CD4-positive, alpha-beta T cell treated with Interleukin-15 for 1 hour (primary cell): ENCODE data around the gene APOL1.
A peak's percentile ranks its signal among the peaks of the same experiment; 100 is the strongest.
"Not testable (repeated sequence)": the region's sequence is repeated elsewhere in the genome, so short reads cannot be mapped to it uniquely, and the experiment has no call there.

Experiments
- DNase-seq: peaks from one replicate; pipeline ENCODE4 v3.0.0-alpha.2; 2020

The APOL1 gene

DNA sequence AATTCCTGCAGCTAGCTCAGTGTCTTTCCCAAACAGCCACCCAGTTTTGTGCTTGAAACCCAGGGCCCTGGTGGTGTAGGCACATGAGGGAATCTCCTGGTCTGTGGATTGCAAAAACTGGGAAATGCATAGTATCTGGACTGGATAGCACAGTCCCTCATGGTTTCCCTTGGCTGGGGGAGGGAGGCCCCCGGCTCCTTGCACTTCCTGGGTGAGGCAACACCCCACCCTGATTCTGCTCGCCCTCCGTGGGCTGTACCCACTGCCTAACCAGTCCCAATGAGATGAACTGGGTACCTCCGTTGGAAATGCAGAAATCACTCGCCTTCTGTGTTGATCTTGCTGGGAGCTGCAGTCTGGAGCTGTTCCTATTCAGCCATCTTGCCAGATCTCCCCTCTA is 19.0 kb downstream of the APOL1 start:
- DNase-seq, result not testable (repeated sequence)

DNA sequence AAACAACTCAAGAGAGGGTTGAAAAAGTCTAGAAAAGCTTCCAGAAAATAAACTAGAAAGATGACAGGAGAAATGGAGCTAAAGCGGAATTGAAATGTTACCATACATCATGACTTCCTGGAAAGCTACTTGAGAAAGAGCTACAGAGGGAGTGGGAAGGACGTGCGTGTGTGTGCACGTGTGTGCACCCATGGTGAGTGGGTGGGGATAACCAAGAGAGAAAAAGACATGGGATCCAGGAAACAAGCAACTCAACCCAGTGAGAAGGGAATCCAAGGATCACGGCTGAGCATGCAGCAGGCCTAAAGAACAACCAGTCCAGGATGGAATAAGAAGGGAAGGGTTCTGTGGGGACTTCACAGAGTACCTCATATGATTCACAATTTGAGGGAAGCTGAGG is 21.6 kb downstream of the APOL1 start:
- DNase-seq, result no peak

DNA sequence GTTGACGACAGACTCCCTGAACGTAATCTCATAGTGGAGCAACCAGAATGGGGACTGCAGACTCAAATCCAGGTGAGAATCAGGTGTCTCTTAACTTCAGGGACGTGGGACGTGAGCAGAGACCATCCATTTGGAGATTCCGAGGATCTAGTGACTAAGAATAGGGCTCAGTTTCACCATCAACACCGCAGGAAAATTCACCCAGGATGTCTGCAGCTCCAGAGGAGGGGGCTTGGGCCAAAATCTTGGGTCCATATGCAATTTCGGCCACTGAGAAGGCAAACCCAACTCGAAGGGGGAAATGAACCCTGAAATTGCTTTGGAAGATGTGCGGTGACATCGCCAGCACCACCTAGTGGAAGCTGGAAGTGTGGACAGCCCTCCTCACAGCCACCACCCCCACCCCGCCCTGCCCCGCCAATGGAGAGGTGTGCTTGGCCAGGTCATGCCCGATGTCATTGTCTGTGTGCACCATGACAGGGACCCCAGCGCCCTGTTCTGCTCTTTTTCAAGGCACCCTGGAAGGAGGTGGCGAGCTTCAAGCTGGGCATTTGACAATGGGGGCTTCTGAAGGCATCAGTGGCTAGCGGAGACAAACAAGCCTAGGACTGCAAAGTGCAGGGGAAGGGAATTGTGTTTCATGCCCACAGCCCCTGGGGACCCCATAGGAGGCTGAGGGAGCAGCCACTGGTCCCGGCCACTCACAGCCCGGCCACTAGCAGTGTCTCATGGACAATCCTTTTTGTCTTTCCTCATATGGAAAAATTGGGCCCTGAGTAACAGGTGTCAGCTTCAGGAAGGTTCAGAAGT is 24.8 kb downstream of the APOL1 start:
- peak; percentile 72 for DNase-seq

DNA sequence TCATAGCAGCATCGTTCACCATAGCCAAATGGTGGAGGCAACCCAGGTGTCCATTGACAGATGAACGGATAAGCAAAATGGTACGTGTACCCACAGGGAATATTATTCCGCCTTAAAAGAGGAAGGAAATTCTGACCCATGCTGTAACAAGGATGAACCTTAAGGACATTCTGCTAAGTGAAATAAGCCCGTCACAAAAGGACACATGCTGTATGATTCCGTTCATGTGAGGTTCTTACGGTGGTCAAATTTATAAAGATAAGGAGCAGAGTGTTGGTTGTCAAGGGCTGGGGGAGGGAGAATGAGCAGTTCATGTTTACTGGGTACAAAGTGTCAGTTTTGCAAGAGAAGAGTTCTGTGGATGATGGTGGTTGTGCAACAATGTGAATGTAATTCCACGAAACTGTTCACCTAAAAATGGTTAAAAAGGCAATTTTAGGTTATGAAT is 26.3 kb downstream of the APOL1 start:
- no peak for DNase-seq

DNA sequence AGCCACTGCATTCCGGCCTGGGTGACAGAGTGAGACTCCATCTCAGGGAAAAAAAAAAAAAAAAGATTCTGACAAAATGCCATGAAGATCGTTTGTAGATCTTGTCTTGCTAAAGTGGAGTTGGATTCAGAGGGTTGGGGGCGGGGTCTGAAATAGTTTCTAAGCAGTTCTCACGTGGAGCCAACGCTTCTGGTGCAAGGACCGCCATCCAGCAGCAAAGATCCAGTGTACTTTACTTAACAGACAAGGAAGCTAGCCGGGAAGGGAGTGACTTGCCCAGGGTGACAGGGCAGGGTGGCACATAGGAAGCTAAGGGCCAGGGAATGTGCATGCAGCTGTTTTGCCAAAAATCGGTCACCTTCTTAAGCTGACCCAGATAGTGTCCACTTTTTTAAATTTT is 27.4 kb downstream of the APOL1 start:
- DNase-seq, result no peak

DNA sequence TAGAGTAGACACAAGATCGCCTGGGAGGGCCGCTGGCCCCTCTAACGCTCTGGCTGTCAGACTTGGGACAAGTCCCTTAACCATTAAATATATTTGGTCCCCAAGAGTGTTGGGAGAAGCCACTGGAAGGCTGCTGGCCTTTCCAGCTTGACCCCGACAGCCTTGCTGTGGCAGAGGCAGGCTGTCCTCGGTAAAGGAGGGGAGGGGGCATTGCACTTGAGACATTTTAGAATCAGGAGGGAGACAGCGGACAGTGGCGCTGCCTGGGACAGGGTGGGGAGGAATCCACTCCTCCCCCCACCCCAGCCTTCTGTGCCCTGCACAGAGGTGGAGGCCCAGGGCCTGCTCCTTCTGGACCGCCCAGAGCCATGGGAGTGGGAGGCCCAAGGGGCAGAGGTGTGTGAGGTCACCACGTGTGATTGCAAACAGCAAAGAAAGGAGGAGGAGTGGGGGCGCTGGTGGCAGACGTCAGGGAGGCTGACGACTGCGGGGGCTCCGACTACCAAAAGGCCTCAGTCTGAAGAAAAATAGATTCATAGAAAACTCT is 28.9 kb downstream of the APOL1 start:
- no peak for DNase-seq

DNA sequence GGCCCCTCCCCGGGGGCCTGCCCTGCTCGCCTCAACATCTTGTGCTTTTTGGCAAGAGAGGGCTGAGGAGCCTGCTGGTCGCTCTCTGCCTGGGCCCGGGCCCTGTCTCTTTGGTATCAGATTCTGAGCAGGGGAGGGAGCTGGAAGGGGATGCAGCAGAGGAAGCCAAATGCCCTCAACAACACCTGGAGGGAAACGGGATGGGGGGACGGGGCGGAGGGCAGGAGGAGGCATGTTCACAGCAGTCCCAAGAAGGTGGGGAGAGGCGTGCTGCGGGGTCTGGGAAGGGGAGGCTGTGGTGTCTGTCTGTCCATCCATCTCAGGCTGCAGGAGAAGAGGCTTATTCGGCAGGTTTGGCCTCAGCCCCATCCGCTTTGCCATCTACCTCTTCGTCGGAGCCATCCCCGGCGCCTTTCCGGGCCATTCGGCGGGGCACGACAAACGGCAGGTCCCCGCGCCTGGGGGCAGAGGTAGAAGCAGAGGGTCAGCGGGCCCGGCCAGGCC is 29.4 kb downstream of the APOL1 start:
- DNase-seq, result no peak

DNA sequence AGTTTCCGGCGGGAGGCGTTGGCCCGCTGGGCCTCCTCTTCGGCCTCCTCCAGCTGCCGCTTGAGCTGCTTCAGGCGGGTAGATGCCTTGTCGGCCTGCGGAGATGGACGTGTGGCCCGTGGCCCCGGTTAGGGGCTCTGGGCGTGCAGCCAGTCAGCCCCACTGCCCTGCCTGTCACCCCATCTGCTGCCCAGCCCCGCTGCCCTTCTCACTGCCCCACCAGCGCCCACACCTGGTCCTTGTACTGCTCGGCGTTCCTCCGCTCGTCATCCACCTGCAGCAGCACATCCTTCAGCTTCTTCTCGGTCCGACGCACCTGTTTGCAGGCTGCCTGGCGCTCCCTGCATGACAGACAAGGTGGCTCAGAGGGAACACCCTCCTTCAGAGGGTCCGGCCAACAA is 31.2 kb downstream of the APOL1 start:
- DNase-seq, result no peak

DNA sequence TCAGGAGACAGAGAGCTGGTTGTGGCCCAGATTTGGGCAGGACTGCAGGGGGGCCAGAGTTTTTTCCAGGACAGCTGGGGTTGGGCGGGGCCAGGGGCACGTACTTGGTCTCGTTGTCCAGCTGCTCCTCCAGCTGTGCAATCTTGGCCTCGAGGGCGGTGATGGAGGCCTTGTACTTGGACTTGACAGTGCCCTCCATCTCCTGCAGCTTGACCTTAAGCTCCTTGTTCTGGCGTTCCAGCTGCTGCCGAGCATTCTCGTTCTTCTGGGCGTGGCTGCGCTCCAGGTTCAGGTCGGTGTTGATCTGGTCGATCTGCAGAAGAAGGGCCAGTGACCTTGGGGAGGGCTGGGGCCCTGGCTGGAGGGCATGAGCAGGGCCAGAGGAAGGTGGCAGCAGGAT is 32.1 kb downstream of the APOL1 start:
- DNase-seq, result no peak

DNA sequence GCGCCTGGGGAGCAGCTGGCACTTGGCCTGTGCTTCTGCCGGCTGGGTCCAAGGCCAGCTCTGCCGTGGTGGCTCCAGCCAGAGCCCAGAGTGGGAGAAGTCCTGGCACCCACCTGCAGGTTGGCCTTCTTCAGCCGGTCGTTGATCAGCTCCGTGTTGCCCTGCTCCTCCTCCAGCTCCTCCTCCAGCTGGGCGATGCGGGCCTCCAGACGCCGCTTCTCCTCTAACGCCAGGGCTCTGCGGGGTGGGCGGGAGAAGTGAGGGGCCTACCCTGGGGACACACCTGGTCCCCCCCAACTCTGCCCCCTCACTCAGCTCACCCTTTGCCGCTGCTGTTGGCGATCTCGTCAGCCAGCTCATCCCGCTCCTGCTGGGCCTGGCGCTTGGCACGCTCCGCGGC is 32.6 kb downstream of the APOL1 start:
- DNase-seq, result no peak

DNA sequence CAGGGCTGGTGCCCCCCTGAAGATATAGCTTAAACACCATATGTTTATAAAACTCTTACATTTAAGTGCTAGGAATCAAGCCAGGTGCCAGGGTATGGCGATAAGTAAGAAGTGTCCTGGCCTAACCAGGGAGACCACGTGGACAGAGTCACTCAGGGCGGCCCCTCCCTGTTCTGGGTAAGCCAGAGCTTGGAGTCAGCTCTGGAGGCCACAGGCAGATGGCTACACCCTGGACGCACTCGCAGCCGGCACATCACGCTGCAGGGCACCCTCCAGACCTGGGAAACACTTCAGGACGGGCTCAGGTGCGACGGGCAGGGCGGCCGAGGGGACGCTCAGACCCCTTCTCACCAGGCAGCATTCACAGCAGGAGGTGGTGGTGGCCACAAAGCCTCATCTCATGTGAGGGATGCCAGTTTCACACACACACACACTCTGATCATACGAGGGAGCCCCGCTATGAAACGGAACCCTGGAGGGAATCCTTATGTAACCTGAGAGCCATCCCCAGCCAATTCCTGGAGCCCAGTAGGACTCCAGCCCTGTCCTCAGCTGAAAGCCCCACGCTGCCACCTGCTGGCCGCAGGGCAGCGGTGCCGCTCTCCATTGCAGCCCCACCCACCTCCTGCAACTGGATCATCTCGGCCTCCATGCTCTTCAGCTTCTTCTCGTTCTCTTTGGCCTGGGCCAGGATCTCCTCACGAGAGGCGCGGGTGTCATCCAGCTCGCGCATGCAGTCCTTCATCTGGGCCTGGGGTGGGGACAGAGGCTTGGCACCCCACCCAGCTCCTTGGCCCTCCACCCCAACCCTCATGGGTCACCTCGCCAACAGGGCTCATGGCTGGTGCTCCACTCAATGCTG is 33.4 kb downstream of the APOL1 start:
- peak; percentile 56 for DNase-seq

DNA sequence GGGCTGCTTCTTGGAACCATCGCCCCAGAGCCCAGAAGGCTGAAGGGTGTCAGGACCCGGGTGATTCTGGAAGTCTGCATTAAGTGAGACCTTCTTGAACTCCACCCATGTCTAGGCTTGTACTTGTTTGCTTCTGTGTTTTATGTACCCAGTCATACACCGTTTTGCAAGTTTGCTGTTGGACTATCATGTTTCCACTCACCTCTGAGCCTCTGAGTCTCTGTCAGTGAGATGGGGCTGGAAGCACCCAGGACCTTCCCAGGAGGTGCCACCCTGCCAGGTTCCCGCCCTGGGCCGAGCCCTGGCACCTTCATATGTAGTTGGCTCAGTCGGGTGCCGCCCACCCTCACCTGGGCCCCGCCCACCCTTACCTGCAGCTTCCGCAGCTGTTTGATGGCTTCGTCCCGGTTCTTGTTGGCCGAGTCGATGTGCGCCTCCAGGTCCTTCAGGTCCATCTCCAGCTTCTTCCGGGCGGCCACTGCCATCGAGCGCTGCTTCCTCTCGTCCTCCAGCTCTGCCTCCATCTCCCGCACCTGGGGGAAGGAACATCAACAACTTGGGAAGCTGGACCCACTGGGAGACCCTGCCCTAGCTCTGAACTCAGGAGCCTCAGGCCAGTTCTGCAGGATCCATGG is 35.1 kb downstream of the APOL1 start:
- no peak for DNase-seq

DNA sequence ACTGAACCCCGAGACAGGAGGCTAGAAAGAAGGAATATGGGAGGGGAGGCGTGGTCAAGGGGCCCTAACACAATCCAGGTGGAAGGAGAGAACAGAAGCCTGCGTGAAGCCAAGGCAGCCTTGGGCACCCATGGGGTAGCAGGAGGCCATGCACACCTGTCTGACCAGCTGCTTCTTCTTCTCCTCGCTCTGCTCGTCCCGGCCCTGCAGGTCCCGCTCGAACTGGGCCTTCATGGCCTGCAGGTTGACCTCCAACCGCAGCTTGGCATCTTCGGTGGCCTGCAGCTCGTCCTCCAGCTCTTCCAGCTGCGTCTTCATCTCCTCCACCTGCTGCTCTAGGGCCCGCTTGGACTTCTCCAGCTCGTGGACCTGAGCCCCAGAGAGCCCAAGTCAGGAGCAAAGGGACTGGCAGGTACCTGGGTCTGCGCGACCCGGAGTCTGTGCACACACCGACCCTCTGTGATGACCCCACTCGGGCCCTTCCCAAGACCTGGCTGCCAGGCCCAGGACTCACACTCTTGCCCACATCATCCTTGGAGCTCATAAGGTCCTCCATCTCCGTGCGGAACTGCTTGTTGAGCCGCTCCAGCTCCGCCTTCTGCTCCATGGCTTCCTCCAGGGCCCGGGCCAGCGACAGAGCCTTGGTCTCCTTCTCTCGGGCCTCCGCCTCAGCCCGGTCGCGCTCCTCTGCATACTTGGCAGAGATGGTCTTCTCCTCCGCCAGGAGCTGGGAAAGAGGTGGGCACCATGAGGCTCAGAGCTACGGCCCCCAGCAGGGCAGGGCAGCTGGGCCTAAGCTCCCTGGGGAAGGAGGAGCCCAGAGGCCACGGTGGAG is 35.9 kb downstream of the APOL1 start:
- DNase-seq, result no peak

DNA sequence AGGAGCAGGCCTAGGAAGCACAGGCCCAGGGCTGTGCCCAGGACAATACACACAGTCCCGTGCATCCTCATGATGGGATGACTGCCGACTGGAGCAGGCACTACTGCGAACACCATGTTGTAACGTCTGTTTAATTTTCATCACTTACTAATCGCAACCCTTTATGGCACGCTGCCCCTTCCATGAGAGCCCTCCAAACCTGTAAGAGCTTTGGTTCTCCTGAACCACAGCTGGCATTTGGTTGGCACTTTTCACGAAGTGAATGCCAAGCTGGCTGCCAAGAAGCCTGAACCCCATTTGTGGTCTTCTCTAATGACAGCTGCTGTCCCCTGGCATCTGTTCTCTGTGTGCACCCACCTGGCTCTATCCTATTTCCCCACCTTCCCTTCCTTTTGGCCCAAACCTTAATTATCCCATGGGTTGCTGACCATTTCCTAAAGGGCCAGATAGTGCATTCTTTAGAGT is 36.5 kb downstream of the APOL1 start:
- no peak for DNase-seq

DNA sequence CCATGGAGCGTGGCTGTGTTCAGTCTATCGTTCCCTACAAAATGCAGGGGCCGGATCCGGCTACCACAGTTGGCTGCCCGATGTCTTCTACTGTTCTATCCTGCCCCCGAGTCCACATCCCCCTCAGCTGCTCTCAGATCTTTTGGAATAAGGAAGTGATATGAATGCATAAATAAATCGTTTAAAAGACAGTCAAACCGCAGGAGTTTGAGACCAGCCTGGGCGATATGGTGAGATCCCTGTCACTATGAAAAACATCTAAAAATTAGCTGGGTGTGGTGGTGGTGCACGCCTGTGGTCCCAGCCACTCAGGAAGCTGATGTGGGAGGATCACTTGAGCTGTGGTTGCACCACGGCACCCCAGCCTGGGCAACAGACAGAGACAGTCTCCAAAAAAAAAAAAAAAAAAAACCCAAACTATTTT is 37.0 kb downstream of the APOL1 start:
- peak; percentile 66 for DNase-seq

DNA sequence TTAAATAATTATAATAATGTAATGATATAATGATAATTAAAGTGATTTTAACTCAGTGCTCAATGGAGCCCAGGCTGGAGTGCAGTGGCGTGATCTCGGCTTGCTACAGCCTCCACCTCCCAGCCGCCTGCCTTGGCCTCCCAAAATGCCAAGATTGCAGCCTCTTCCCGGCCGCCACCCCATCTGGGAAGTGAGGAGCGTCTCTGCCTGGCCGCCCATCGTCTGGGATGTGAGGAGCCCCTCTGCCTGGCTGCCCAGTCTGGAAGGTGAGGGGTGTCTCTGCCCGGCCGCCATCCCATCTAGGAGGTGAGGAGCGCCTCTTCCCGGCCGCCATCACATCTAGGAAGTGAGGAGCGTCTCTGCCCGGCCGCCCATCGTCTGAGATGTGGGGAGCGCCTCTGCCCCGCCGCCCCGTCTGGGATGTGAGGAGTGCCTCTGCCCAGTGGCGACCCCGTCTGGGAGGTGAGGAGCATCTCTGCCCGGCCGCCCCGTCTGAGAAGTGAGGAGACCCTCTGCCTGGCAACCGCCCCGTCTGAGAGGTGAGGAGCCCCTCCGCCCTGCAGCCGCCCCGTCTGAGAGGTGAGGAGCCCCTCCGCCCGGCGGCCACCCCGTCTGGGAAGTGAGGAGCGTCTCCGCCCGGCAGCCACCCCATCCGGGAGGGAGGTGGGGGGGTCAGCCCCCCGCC is 37.6 kb downstream of the APOL1 start:
- not testable (repeated sequence) for DNase-seq

DNA sequence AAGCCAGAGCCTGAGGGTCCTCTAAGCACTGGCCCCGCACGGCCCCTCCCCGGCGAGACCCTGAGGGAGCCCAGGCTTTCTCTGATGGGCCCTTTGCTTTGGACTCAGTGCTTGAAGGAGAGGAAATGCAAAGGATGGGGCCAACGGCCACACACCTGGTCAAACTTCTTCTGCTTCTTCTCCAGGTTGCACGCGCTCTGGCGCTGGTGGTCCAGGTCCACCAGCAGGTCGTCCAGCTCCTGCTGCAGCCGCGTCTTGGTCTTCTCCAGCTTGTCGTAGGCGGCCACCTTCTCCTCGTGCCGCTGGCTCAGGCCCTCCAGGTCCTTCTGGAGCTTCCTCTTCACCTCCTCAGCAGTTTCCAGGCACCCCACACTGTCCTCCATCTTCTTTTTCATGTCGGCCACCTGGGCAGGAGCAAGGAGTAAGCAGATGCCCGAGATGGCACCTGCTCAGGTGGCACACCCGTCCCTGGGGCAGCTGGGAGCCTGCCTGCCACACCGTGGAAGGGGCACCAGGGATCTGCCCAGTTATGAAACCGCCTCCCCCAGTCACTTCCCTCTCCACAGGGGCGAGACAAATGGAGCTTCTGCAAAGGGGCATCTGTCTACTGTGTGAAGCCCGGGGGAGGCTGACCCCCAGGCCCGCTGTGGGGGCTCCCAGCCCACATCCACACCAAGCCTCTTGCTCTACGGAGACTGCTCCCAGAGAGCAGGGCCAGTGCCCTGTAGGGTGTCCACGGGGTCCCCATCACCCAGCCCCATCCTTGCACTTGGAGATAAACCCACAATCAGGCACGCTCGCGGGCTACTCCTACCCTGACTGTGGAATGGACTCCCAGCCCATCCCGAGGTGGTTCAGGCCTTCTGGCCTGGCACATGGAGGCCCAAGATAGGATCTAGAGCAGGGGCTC is 39.2 kb downstream of the APOL1 start:
- DNase-seq, result no peak

DNA sequence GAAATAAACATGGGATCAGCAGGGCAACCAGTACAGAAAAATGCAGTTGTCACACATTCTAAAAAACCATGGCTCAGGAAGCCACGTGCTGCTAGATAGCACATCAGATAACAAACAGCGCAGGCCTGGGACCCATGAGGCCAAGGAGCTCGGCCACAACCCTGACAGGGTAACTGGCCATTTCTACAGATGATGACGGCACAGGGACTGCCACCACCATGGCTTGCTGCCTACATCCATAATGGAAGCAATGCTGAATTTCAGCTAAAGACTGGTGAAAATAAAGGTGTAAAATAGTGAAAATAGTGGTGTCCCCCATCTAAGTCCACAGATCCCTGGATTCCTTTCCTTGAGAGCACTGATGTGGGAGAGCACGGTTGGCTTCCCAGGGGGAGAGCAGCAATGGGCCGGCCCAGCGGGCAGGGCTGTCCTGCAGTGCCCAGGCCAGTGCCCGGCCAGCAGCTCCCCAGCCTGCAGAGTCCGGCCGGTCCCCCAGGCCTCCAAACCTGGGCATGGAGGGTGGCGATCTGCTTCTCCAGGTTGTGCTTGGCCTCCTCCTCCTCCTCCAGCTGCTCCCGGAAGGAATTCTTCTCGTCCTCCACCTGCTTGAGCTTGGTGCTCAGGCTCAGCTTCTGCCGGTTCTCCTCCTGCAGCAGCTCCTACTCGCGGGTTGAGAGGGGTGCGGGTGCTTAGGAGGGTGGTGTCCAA is 40.0 kb downstream of the APOL1 start:
- no peak for DNase-seq

DNA sequence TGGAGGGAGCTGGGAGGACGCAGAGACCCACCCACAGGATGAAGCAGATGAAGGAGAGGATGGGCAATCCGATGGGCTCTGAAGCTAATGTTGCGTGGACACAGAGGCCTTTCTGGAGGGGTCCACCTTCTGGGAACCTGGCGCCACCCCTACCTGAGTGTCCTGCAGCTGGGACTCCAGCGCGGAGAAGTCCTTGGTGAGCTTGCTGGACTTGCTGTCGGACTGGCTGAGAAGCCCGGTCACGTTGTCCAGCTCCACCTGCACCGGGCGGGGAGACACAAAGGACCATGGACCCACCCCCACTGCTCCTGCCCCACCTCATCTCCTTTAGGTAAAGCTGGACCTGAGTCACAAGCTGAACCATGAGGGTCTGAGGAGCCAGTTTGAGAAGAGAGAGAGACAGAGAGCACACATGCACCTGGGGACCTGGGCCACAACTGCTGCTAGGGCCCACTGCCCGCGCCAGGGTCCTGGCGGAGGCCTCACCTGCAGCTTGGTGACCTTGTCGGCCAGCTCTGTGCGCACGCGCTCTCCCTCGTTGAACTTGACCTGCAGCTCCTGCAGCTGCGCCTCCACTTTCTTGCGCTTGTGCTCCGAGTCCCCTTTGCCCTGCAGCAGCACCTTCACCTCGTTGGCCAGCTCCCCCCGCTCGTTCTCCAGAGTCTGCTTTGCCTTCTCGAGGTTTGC is 40.8 kb downstream of the APOL1 start:
- no peak for DNase-seq
